Ovary (tissue), 9 donors: ENCODE results near the gene NAPG. TPM values are rescaled to one million over a fixed set of nuclear protein-coding genes. Genes with fewer than 3 reads are reported as not detected.
"Not testable (repeated sequence)": the region's sequence is repeated elsewhere in the genome, so short reads cannot be mapped to it uniquely, and the experiment has no call there.

Experiments
- DNase-seq, 5 donors: peaks; one replicate each; pipeline ENCODE4 v3.0.0-alpha.2; 2019 to 2020
- H3K27ac ChIP-seq, 2 donors: fragments of 200-600 bp; one replicate each; pipeline versions ENCODE4 v1.5.1 to v1.8.0; 2019 to 2022
- H3K27me3 ChIP-seq: fragments of 200-600 bp; one replicate; pipeline ENCODE4 v1.8.0; 2022
- H3K36me3 ChIP-seq: fragments of 200-600 bp; sonication (generic); one replicate; pipeline ENCODE4 v1.5.1; 2019
- H3K4me1 ChIP-seq: one replicate; pipeline ENCODE4 v1.8.1; 2013; ENCODE audit warnings: mild to moderate bottlenecking, moderate library complexity; ENCODE audit not compliant: insufficient read depth
- H3K4me3 ChIP-seq: fragments of 200-600 bp; sonication (generic); one replicate; pipeline ENCODE4 v1.5.1; 2017
- H3K9me3 ChIP-seq, 2 donors: fragments of 200-600 bp in 1 of 2; sonication (generic) in 1 of 2; one replicate each; pipeline versions ENCODE4 v1.5.1 to v1.8.1; 2013 to 2019; ENCODE audit warnings: mild to moderate bottlenecking in 1 of 2, moderate library complexity in 1 of 2
- CTCF ChIP-seq, 3 donors: fragments of 450-650 bp in 2 of 3; fragments of 200-600 bp in 1 of 3; IDR thresholded peaks; one replicate each; pipeline versions ENCODE4 v1.5.1 to v1.8.0; 2016 to 2022; ENCODE audit warnings: antibody characterized with exemption in 3 of 3, mild to moderate bottlenecking in 1 of 3
- EP300 ChIP-seq: sonication (generic); formaldehyde crosslinking; IDR thresholded peaks from one replicate; pipeline ENCODE4 v1.6.1; 2017; ENCODE audit warnings: antibody characterized with exemption
- POLR2A ChIP-seq: fragments of 450-650 bp; IDR thresholded peaks from one replicate; pipeline ENCODE4 v1.6.1; 2017; ENCODE audit warnings: antibody characterized with exemption, mild to moderate bottlenecking, moderate library complexity
- WGBS, 3 donors: extraction: QIAGEN DNeasy Blood & Tissue Kit in 1 of 3; methylation state at CpG; one replicate each; pipeline versions ENCODE4 v1.1.5 to v1.1.7; 2013 to 2017; 5-methylcytosine and 5-hydroxymethylcytosine counted together
- intact Hi-C, 4 donors: fragments of 100-400 bp; cut with DNase I; formaldehyde crosslinking; loops; one replicate each; pipeline versions ENCODE4 v1.11.0 to v1.15.1; 2022 to 2023
- polyA plus RNA-seq, 2 donors: library from polyadenylated mRNA; stranded (reverse); fragments of 200-250 nt in 1 of 2; fragments of 350-450 nt in 1 of 2; fragmentation: Illumina TruSeq in 1 of 2; extraction: RNeasy Lipid Tissue Mini Kit (QIAGEN cat#74804) in 1 of 2; gene quantifications; one replicate each; pipeline ENCODE4 v1.2.3, GENCODE V29; 2013 to 2014
- total RNA-seq, 7 donors: library from RNA; depleted of rRNA in 2 of 7; stranded (reverse); fragments of >200 nt in 2 of 7; fragmentation: NEBNext Ultra II Directional in 3 of 7; extraction: Animal tissue kit (Norgen Biotek cat#: 25700) in 3 of 7; gene quantifications; one replicate each; pipeline versions ENCODE4 v1.1.0 to v1.2.4, GENCODE V29; 2016 to 2023
- donor health status: DM: no; HTN: no; CAD: no; lungs with moderate emphysema.
- donor health status: DM: no; HTN: no; CAD: no.
- donor health status: Bipolar disorder and iron deficiency.
- donor health status: DM: yes; HTN: yes; CAD: no.
- donor health status: DM: no; HTN: no; CAD: no.
- donor health status: DM: yes; HTN: yes; CAD: no.

NAPG gene
- total and polyA plus RNA-seq, 9 donors: 7.9 to 25.8 (median 20.7) TPM

- H3K4me3 ChIP-seq: no peak overlapping the region
- H3K9me3 ChIP-seq: no peaks in the 10 kb centered on the region
- H3K27ac ChIP-seq: no peak overlapping the region
- no peak for DNase-seq
- WGBS, 3 donors: 72 to 80% (median 75%) methylated on average over 2 of the region's 2 CpGs
- intact Hi-C loops: no loop called here
- H3K4me1 ChIP-seq: no peaks in the 10 kb centered on the region
- TF ChIP-seq POLR2A (no peak), EP300 (no peak), CTCF (IDR thresholded peaks at IDR 0.05) (no peak)
- H3K36me3 ChIP-seq: no peaks in the 10 kb centered on the region
- H3K27me3 ChIP-seq: no peaks in the 10 kb centered on the region
Observed at GRCh38 chr18:10537765-10538164, 11.9 kb downstream of the NAPG start.

- H3K36me3 ChIP-seq, intact Hi-C loops, H3K4me3 ChIP-seq, H3K4me1 ChIP-seq, H3K9me3 ChIP-seq, H3K27me3 ChIP-seq, H3K27ac ChIP-seq, DNase-seq: not testable (repeated sequence)
- WGBS, 3 donors: 90 to 97% (median 95%) methylated on average over 5 of the region's 5 CpGs
Observed at GRCh38 chr18:10539124-10539523, 13.3 kb downstream of the NAPG start.

GRCh38 chr18:10543277-10543676 lies 17.4 kb downstream of the NAPG start:
- H3K9me3 ChIP-seq: no peaks in the 10 kb centered on the region
- no peak for DNase-seq
- H3K27ac ChIP-seq: no peak overlapping the region
- H3K36me3 ChIP-seq: no peaks in the 10 kb centered on the region
- no peak overlapping the region for H3K4me3 ChIP-seq
- intact Hi-C loops: no loop called here
- TF ChIP-seq POLR2A (no peak), EP300 (no peak), CTCF (IDR thresholded peaks at IDR 0.05) (no peak)
- H3K27me3 ChIP-seq: no peaks in the 10 kb centered on the region
- H3K4me1 ChIP-seq: no peaks in the 10 kb centered on the region

GRCh38 chr18:10544093-10544748 lies 18.4 kb downstream of the NAPG start:
- H3K9me3 ChIP-seq: no peaks in the 10 kb centered on the region
- intact Hi-C loops: no loop called here
- DNase-seq: no peak
- H3K27ac ChIP-seq: no peak overlapping the region
- H3K27me3 ChIP-seq: no peaks in the 10 kb centered on the region
- 87 to 90% (median 88%) methylated on average over 8 to 9 of the region's 9 CpGs for WGBS, 3 donors
- TF ChIP-seq POLR2A (no peak), CTCF (IDR thresholded peaks at IDR 0.05) (no peak), EP300 (no peak)
- H3K4me1 ChIP-seq: no peaks in the 10 kb centered on the region
- no peaks in the 10 kb centered on the region for H3K36me3 ChIP-seq
- H3K4me3 ChIP-seq: no peak overlapping the region

GRCh38 chr18:10546557-10547300 lies 20.9 kb downstream of the NAPG start:
- Histone ChIP-seq H3K36me3 (no peaks in the 10 kb centered on the region), H3K27ac (no peak overlapping the region), H3K4me3 (no peak overlapping the region), H3K9me3 (no peaks in the 10 kb centered on the region), H3K4me1 (no peaks in the 10 kb centered on the region), H3K27me3 (no peaks in the 10 kb centered on the region)
- TF ChIP-seq POLR2A (no peak), EP300 (no peak), CTCF (IDR thresholded peaks at IDR 0.05) (no peak)
- no peak for DNase-seq
- intact Hi-C loops: no loop called here
- WGBS, 3 donors: 75 to 82% (median 76%) methylated on average over 7 of the region's 7 CpGs
